HG02870 (cell line): ENCODE measurements around the gene BANF2.
"Not testable (repeated sequence)": the region's sequence is repeated elsewhere in the genome, so short reads cannot be mapped to it uniquely, and the experiment has no call there.

Source experiments
- ATAC-seq: cut with Tn5 transposase; IDR thresholded peaks from one replicate; pipeline ENCODE4 v1.9.1; 2021; ENCODE audit warnings: mild to moderate bottlenecking, moderate library complexity; ENCODE audit not compliant: unreplicated experiment

Gene BANF2

GRCh38 chr20:17682103-17682888, 17.5 kb upstream of the BANF2 start, which contains the start of gene RRBP1:
Gene RRBP1, minus strand, starts transcription at chr20:17682242. Its CDS starts 21,735 bp downstream, at chr20:17660507.
- peak; percentile 87 for ATAC-seq

GRCh38 chr20:17682889-17683198, 16.9 kb upstream of the BANF2 start:
- no peak for ATAC-seq

- ATAC-seq = no peak
These were observed 16.3 kb upstream of the BANF2 start for GRCh38 chr20:17683218-17684076.

GRCh38 chr20:17684077-17684888, 15.5 kb upstream of the BANF2 start:
- no peak for ATAC-seq

GRCh38 chr20:17685168-17685567, 14.6 kb upstream of the BANF2 start:
- no peak for ATAC-seq

GRCh38 chr20:17687800-17688199, 12.0 kb upstream of the BANF2 start:
- ATAC-seq = no peak

- no peak for ATAC-seq
These were observed 10.8 kb upstream of the BANF2 start for GRCh38 chr20:17688965-17689364.

GRCh38 chr20:17690144-17690543, 9.6 kb upstream of the BANF2 start:
- ATAC-seq = no peak

GRCh38 chr20:17691758-17692157, 8.0 kb upstream of the BANF2 start:
- no peak for ATAC-seq

- no peak for ATAC-seq
These were observed 6.2 kb upstream of the BANF2 start for GRCh38 chr20:17693444-17694001.

- ATAC-seq = no peak
These were observed 5.0 kb upstream of the BANF2 start for GRCh38 chr20:17694767-17695166.

GRCh38 chr20:17696287-17696686, 3.5 kb upstream of the BANF2 start:
- no peak for ATAC-seq

GRCh38 chr20:17697171-17697570, 2.6 kb upstream of the BANF2 start:
- ATAC-seq = no peak

GRCh38 chr20:17698384-17698783, 1.4 kb upstream of the BANF2 start:
- no peak for ATAC-seq

- ATAC-seq = no peak
These were observed 871 bp downstream of the BANF2 start for GRCh38 chr20:17700637-17701036.

GRCh38 chr20:17701826-17702225, 2.1 kb downstream of the BANF2 start:
- ATAC-seq = no peak

- ATAC-seq = no peak
These were observed 5.0 kb downstream of the BANF2 start for GRCh38 chr20:17704589-17705317.

- no peak for ATAC-seq
These were observed 6.2 kb downstream of the BANF2 start for GRCh38 chr20:17705916-17706315.

GRCh38 chr20:17706632-17707031, 6.9 kb downstream of the BANF2 start:
- ATAC-seq = no peak

- ATAC-seq = not testable (repeated sequence)
These were observed 8.2 kb downstream of the BANF2 start for GRCh38 chr20:17707951-17708350.
